Measurements from ENCODE around the gene PPP2R2C.
A peak's percentile ranks its signal among the peaks of the same experiment; 100 is the strongest.

The PPP2R2C gene

DNA sequence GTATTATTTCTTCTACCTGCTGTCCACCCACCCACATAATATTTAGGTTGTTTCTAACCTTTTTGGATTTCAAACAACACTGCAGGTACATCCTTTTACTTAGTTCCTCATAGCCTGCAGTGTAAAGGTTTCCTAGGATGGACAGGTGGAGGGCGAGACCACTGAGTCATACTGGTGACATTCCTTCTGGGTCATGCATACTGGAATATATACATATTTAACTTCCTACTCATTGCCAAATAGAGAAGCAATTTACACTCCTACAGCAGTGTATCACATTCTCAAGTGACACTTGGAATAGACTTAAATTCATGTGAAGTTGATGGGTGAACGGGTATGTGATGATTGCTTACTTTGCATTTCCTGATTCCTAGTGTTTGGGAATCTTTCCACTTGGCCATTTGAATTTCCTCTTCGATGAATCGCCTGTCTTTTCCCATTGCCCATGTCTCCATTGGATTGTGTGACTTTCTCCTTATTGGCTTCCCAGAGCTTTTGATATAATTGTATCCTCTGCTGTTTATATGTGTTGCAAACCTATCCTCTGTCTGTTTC, 8.2 kb upstream of the PPP2R2C start:
- H3K4me1 ChIP-seq (ENCODE audit: insufficient read depth, low read length): 0 out of 2 replicates have a peak, but pooled peaks cover 5% of the 10 kb centered on the region
- no peaks in the 10 kb centered on the region for H3K9me3 ChIP-seq (ENCODE audit: control insufficient read depth, insufficient read depth, low read length)
- no peaks in the 10 kb centered on the region for H3K36me3 ChIP-seq (ENCODE audit: insufficient read depth, low read length)
- H3K9ac ChIP-seq (ENCODE audit: low read depth, low read length): no peak overlapping the region

DNA sequence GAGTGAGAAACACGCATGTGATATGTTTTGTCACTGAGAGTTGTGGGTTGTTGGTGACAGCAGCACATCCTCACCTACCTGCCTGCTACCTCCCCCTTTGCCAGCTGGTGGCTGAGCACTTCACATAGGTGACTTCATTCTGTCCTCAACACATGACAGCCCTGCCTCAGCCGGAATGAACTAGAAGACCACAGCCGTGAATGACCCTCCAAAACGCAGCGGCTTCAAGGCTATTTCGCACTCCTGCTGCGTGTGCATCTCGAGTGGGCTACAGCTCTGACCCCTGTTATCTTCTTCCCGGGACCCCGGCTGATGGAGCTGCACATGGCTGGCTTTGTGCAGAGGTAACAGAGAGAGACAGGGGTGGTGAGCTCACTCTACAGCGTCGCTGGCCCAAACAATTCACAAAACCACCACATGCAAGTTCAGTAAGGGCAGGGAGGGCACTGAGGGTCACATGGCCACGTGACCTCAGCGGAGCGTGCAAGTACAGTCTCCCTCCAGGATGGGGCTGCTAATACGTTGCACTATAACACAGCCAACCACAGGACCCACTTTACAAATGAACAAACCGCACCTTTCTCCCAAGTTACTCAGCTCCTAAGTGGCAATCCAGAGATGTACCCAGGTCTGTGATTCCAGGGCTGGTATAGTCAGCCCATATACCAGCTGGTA, 6.3 kb upstream of the PPP2R2C start:
- Histone ChIP-seq H3K9ac (ENCODE audit: low read depth, low read length) (no peak overlapping the region), H3K4me1 (ENCODE audit: insufficient read depth, low read length) (0 out of 2 replicates have a peak, but pooled peaks cover 5% of the 10 kb centered on the region), H3K36me3 (ENCODE audit: insufficient read depth, low read length) (no peaks in the 10 kb centered on the region), H3K9me3 (ENCODE audit: control insufficient read depth, insufficient read depth, low read length) (no peaks in the 10 kb centered on the region)

DNA sequence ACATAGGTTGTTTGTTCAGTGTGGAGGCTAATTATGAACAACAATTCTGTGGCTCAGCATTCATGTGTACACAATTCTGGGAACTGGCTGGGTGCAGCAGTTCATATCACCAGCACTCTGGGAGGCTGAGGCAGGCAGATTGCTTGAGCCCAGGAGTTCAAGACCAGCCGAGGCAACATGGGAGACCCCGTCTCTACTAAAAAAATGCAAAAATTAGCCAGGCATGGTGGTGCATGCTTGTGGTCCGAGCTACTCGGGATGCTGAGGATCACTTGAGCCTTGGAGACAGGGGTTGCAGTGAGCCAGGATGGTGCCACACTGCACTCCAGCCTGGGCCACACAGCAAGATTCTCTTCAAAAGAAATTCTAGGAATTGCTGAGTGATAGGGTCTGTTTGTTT, 4.5 kb upstream of the PPP2R2C start:
- H3K4me1 ChIP-seq (ENCODE audit: insufficient read depth, low read length): peaks cover 11% of the 10 kb centered on the region; the same call in 1 of the 2 replicates
- no peaks in the 10 kb centered on the region for H3K9me3 ChIP-seq (ENCODE audit: control insufficient read depth, insufficient read depth, low read length)
- H3K36me3 ChIP-seq (ENCODE audit: insufficient read depth, low read length): no peaks in the 10 kb centered on the region
- H3K9ac ChIP-seq (ENCODE audit: low read depth, low read length): no peak overlapping the region

DNA sequence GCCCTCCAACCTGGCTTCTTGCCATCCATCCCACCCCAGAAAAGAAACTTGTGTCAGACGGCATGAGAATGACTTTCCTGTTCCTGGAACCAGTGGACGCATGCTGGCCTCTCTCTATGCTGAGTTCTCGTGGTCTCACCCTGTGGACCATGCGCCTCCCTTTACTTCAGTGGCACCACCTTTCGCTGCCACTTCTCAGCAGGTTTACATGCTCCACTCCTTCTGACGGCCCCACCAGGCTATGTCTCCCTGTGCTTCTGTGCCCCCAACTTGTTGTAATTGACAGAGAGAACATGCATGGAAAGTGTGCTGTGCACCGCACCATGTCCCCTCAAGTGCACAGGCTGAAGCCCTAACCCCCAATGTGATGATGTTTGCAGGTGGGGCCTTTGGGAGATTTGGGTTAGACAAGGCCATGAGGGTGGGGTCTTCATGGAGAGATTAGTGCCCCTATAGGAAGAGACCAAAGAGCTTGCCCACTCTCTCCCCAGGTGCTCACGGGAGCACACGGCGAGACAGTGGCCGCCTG, 3.1 kb upstream of the PPP2R2C start:
- H3K9me3 ChIP-seq (ENCODE audit: control insufficient read depth, insufficient read depth, low read length): no peaks in the 10 kb centered on the region
- H3K9ac ChIP-seq (ENCODE audit: low read depth, low read length): no peak overlapping the region
- peaks cover 8% of the 10 kb centered on the region; the same call in 1 of the 2 replicates for H3K4me1 ChIP-seq (ENCODE audit: insufficient read depth, low read length)
- no peaks in the 10 kb centered on the region for H3K36me3 ChIP-seq (ENCODE audit: insufficient read depth, low read length)

DNA sequence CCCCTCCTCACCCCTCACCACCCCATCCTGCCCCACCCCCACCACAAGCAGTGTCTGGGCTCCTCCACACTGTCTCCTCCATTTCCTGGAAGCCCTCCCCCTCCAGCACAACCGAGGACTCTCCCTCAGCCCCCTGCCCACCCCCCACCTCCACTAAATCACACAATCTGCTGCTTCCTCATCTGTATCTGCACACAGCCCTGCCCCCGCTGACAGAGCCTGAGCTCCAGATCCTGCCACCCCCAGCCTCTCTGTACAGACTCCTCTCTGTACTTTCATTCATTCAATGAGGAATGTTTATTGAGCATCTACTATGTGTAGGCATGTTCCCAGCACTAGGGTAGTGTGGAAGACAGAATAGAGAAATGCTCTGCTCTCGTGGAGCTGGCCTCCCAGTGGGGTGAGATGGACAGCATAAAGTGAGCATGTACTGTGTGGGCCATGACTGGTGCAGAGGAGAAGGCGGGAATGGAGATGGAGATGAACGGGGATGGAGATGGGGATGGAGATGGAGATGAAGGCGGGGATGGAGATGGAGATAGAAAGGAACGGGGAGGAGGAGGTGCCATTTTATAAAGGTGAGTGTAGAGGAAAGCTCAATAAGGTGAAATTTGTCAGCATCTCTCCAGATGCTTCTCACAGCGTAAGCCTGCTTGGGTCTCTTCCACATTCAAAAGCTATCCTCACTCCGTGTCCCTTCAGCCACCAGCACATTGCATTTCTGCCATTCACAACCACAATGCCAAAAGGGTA, 2.5 kb upstream of the PPP2R2C start:
- Histone ChIP-seq H3K4me1 (ENCODE audit: insufficient read depth, low read length) (peaks cover 5% of the 10 kb centered on the region; the same call in 1 of the 2 replicates), H3K9ac (ENCODE audit: low read depth, low read length) (no peak overlapping the region), H3K9me3 (ENCODE audit: control insufficient read depth, insufficient read depth, low read length) (no peaks in the 10 kb centered on the region), H3K36me3 (ENCODE audit: insufficient read depth, low read length) (no peaks in the 10 kb centered on the region)

DNA sequence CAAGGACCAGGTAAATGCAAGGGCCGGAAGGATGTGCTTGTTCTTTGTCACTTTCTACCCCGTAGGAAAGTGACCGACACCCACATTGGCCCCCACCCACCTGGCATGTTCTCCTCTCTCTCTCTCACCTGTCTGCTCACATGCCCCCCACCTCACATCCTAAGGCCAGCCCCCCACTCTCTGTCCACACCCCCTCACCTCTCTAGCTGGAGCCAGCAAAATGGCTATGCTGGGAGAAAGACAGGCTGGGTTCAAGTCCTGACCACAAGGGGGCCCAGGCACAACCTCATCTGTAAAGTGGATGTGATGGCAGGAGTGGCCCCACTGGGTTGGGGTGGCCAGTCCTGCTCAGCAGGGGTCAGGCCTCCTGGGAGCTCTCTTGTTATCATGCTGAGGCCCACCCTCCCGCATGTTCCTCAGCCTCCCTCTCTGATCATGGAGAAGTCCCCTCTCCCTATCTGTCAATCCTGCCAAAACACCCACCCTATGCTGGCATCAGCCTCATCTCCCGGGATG, 1.7 kb upstream of the PPP2R2C start:
- Histone ChIP-seq H3K9me3 (ENCODE audit: control insufficient read depth, insufficient read depth, low read length) (no peaks in the 10 kb centered on the region), H3K9ac (ENCODE audit: low read depth, low read length) (no peak overlapping the region), H3K4me1 (ENCODE audit: insufficient read depth, low read length) (peaks cover 5% of the 10 kb centered on the region; the same call in 1 of the 2 replicates), H3K36me3 (ENCODE audit: insufficient read depth, low read length) (no peaks in the 10 kb centered on the region)

DNA sequence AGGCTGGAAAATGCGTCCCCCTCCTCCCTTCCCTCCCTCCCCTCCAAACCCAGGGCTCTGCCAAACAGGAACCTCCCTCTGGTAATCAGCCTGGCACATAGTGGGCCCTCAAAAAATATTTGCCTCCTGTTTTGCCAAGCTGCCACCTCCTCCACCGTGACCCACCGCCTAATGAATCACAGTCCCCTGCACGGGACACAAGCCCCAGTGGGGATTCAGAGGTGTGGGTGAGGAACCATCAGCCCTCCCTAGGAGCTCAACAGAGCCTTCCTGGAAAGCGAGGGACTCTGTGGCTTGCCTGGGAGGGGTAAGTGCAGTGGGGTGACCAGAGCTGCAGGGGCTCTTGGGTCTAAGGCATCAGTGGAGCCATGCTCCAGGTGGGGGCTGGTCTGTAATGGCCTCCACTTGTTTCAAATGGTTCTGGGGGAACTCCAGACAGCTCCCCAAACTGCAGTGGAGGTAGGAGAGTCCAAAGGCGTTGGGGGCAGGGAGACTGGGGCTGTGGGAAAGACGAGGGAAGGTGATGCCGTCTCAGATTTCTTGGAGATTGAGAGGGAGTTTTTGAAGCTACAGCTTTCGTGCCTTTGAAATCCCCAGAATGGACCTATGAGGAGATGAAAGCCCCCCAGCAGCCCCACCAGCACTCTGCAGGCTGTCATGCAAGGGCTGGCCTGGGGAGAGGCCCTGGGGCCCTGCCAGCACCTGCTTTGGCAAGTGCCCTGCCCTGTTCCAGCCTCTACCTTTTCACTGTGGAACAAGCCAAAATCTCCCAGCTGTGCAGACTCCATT, 1.0 kb upstream of the PPP2R2C start:
- Histone ChIP-seq H3K36me3 (ENCODE audit: insufficient read depth, low read length) (no peaks in the 10 kb centered on the region), H3K9ac (ENCODE audit: low read depth, low read length) (no peak overlapping the region; the same call in 1 of the 2 replicates), H3K9me3 (ENCODE audit: control insufficient read depth, insufficient read depth, low read length) (no peaks in the 10 kb centered on the region), H3K4me1 (ENCODE audit: insufficient read depth, low read length) (peaks cover 5% of the 10 kb centered on the region; the same call in 1 of the 2 replicates)

DNA sequence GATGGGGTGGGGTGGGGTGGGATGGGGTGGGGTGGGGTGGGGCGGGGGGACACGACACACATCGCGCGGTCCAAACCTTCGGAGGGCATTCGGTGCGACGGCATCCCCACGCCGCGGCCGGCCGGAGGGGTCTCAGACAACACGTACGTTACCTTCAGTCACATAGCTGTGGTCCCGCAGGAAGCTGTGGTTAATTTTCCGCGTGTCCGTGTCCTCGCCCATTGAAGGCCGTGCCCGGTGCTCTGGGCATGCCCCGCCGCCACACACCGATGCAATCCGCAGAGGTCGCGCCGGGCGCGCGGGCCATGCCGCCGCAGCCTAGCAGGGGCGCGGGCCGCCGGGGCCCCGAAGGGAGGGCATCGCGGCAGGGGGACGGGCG, 417 bp downstream of the PPP2R2C start:
- peaks cover 5% of the 10 kb centered on the region; the same call in 1 of the 2 replicates for H3K4me1 ChIP-seq (ENCODE audit: insufficient read depth, low read length)

DNA sequence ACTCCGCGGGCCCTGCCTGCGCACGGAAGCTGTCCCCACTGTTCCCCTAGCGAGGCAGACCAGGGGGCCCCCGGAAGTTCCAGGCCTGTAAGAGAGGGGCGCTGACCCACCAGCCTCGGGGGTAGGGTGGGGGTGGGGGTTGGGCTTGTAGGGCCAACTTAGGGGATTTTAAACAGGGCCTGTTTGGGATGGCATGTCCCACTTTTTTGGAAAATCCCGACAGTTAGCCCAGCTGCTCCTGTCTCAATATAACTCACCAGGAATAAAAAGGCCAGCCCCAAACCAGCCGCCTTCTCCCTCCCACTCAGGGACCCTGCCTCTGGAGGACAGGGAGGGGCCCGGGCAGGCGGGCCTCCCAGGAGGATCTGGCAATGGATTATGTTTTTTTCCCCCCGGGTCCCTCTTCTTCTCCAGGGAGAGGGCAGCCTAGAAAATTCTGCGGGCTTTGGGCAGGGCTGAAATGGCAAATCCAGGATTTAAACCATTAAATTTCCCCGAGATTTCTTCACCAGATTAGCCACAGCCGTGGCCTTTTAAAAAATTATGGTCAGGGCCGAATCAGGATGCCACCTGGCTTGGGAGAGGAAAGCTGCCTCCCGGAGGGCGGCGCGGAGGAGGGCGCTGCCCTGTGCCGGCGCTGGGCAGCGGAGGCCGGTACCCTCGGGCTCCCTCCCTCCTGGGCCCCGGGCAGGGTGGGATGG, 957 bp downstream of the PPP2R2C start:
- Histone ChIP-seq H3K9ac (ENCODE audit: low read depth, low read length) (peak overlapping the region; percentile 69; the same call in 1 of the 2 replicates), H3K36me3 (ENCODE audit: insufficient read depth, low read length) (no peaks in the 10 kb centered on the region), H3K4me1 (ENCODE audit: insufficient read depth, low read length) (peaks cover 5% of the 10 kb centered on the region; the same call in 1 of the 2 replicates), H3K9me3 (ENCODE audit: control insufficient read depth, insufficient read depth, low read length) (no peaks in the 10 kb centered on the region)

More for the DNA sequence above, 417 bp downstream of the PPP2R2C start:
- peak overlapping the region; percentile 55; the same call in 1 of the 2 replicates for H3K9ac ChIP-seq (ENCODE audit: low read depth, low read length)
- no peaks in the 10 kb centered on the region for H3K36me3 ChIP-seq (ENCODE audit: insufficient read depth, low read length)
- H3K9me3 ChIP-seq (ENCODE audit: control insufficient read depth, insufficient read depth, low read length): no peaks in the 10 kb centered on the region

DNA sequence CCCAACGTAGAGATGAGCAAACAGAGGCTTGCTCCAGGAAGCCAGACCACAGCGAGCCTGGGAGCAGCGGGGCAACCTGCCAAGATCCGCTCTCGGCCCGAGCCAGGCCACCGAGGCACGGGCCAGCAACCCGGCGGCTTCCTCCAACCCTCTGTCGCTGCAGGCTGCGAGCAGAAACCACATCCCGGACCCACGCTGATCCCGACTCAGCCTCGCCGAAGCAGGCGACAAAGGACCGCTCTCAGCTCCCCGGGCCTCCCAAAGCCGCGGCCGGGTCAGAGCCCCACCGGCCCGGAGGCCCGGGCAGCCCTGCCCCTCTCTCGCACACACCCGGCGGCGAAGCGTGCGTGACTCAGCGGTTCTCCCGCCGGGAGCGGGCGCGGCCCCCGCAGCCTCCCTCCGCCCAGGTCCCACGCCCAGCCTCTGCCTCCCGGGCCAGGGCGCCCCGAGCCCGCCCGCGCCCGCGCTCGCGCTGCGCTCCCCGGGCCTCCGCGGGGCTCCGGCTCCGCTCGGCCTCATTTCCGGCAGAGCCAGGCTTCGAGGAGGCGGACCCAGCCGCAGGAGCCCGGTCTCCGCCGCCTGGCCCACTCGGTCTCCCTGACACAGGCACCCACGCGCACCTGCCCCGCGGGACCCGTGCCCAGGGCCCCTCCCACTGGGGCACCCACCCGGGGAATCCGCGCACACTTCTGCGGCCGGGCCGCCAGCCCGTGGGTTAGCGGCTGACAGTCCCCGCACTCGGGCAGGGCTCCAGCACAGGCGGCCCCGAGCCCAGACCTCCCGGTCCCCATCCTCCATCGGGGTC, 1.7 kb downstream of the PPP2R2C start:
- Histone ChIP-seq H3K9me3 (ENCODE audit: control insufficient read depth, insufficient read depth, low read length) (no peaks in the 10 kb centered on the region), H3K36me3 (ENCODE audit: insufficient read depth, low read length) (no peaks in the 10 kb centered on the region), H3K9ac (ENCODE audit: low read depth, low read length) (peak overlapping the region; percentile 69), H3K4me1 (ENCODE audit: insufficient read depth, low read length) (peaks cover 5% of the 10 kb centered on the region; the same call in 1 of the 2 replicates)

DNA sequence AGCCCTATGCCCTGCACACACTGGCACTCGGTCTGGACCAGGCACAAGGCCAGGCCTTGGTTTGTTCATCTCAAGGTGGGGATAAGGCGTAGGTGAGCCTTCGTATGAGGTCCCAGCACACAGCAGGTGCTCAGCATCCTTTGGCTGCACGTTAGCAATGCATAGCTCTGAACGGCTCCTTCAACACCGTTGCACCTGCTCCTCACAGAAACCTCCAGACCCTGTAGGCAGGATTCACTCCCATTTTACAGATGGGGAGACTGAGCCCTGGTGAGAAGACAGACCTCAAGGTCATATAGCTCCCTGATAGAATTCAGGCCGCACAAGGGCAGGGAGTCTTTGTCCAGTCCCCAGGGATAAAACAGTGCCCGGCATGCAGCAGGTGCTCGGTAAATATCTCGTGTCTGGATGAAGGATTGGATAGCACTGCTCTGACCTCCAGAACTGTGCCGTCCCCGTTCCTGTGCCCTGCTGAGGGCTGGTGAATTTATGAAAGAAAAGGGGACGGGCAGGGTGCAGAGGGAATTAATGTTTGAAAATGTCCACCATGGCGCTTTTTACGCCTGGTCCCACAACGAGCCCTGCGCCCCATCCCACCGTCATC, 2.4 kb downstream of the PPP2R2C start:
- peak overlapping the region; percentile 69 for H3K9ac ChIP-seq (ENCODE audit: low read depth, low read length)
- H3K4me1 ChIP-seq (ENCODE audit: insufficient read depth, low read length): peaks cover 5% of the 10 kb centered on the region; the same call in 1 of the 2 replicates
- H3K9me3 ChIP-seq (ENCODE audit: control insufficient read depth, insufficient read depth, low read length): no peaks in the 10 kb centered on the region
- no peaks in the 10 kb centered on the region for H3K36me3 ChIP-seq (ENCODE audit: insufficient read depth, low read length)

DNA sequence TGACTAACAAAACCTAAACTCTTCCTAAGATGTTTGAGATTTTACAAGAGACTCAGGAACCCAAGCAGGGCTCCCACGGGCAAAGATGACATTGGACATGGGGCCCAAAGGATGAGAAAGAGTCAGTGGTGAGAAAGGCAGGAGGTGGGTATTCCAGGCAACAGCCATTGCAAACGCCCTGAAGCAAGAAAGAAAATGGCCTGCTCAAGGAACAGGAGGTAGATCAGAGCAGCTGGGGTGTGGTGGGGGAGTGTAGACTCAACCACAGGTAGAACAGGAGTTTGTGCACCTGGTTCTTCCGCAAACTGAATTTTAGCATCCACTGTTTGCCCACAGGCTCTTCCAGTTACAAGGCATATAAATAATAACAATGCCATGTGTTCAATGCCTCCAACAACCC, 3.3 kb downstream of the PPP2R2C start:
- peaks cover 5% of the 10 kb centered on the region; the same call in 1 of the 2 replicates for H3K4me1 ChIP-seq (ENCODE audit: insufficient read depth, low read length)
- no peaks in the 10 kb centered on the region for H3K9me3 ChIP-seq (ENCODE audit: control insufficient read depth, insufficient read depth, low read length)
- H3K9ac ChIP-seq (ENCODE audit: low read depth, low read length): no peak overlapping the region
- H3K36me3 ChIP-seq (ENCODE audit: insufficient read depth, low read length): no peaks in the 10 kb centered on the region
